PFSK-1 (cell line): ENCODE data around the gene CDH24.

ENCODE experiments used
- REST ChIP-seq, 2 experiments: IDR thresholded peaks; 2 replicates each; pipeline versions ENCODE4 v1.6.1 to v1.8.0; 2011 to 2012; ENCODE audit warnings: low read depth in 2 of 2, low read length in 2 of 2, control low read depth in 1 of 2, inconsistent platforms in 1 of 2, mild to moderate bottlenecking in 1 of 2, moderate library complexity in 1 of 2; ENCODE audit not compliant: insufficient read depth in 1 of 2
- SIN3A ChIP-seq: IDR thresholded peaks from 2 replicates; pipeline ENCODE4 v1.6.1; 2012; ENCODE audit warnings: mild to moderate bottlenecking, low read length, moderate library complexity, borderline replicate concordance; ENCODE audit not compliant: insufficient read depth
- TAF1 ChIP-seq: IDR thresholded peaks from 2 replicates; pipeline ENCODE4 v1.6.1; 2012; ENCODE audit warnings: low read length, control low read depth, borderline replicate concordance; ENCODE audit not compliant: insufficient read depth

GRCh38 chr14:23035303-23036144, 21.8 kb downstream of the CDH24 start:
- no peak for TF ChIP-seq TAF1
- no peak for TF ChIP-seq REST (IDR thresholded peaks at IDR 0.05; ENCODE audit: insufficient read depth in 1 of 2, low read depth in 2 of 2, low read length in 2 of 2)
- TF ChIP-seq SIN3A, result no peak
